ENCODE results near the gene OR1L8.

The OR1L8 gene

DNA sequence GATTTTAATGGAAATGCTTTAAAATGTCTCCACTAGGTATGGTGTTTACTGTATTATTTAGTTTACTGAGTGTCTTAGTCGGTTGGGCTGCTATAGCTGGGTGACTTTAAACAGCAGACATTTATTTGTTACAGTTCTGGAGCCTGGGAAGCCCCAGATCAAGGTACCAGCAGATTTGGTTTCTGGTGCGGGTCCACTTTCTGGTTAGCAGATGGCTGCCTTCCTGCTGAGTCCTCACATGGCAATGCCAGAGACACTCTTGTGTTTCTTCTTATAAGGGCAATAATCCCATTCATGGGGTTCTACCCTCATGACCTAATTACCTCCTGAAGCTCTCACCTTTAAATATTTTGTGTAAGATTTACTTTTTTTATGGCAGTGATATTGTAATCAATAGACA lies 65.0 kb downstream of the OR1L8 start:
- no peak for TF ChIP-seq SIN3A (IDR thresholded peaks at IDR 0.05; ENCODE audit: borderline replicate concordance, insufficient read depth, low read length)
- no peak for TF ChIP-seq FOXP2 (optimal IDR thresholded peaks at IDR 0.05; ENCODE audit: borderline replicate concordance, extremely low read depth, extremely low read length, insufficient read depth)
